ENCODE results near the gene DTX1. TPM values are rescaled to one million over a fixed set of nuclear protein-coding genes. Genes with fewer than 3 reads are reported as not detected.

The DTX1 gene
- total RNA-seq, 1 experiment from 2014 or later, result 3.0 TPM

DNA sequence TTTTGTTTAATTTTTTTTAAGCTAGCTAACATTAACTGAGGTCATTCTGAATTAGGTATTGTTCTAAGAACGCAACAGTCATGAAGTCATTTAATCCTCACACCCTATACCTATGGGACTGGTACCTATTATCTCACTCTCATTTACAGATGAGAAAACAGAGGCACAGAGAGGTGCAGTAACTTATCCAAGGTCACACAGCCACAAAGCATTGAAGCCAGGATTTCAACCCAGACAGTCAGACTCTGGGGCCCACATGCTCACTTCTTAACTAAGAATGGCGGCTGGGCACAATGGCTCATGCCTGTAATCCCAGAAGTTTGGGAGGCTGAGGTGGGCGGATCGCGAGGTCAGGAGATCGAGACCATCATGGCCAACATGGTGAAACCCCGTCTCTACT, 15.0 kb upstream of the DTX1 start:
- Histone ChIP-seq H3K4me2 (ENCODE audit: insufficient read depth, insufficient read length, low read length) (no peak overlapping the region), H4K8ac (replicated peaks; ENCODE audit: insufficient read length, low read depth, low read length) (no peak overlapping the region), H3K14ac (ENCODE audit: insufficient read depth, low read length) (no peak overlapping the region), H3K27me3 (ENCODE audit: insufficient read depth, low read length) (no peaks in the 10 kb centered on the region; the same call in 1 of the 2 replicates), H3K79me1 (ENCODE audit: insufficient read depth, low read depth, low read length, poor library complexity, severe bottlenecking) (no peaks in the 10 kb centered on the region), H3K4me1 (ENCODE audit: insufficient read depth, low read length) (no peaks in the 10 kb centered on the region), H3K18ac (ENCODE audit: insufficient read length, low read depth, low read length) (no peak overlapping the region), H2BK15ac (ENCODE audit: low read depth, low read length) (no peak overlapping the region), H4K20me1 (ENCODE audit: control insufficient read depth, insufficient read depth, insufficient read length) (no peaks in the 10 kb centered on the region), H2AK5ac (ENCODE audit: insufficient read length, low read length) (no peak overlapping the region), H3T11ph (ENCODE audit: low read length) (no peak overlapping the region), H2AFZ (ENCODE audit: low read length) (no peak overlapping the region), H3K9me3 (ENCODE audit: control insufficient read depth, low read depth, low read length) (no peaks in the 10 kb centered on the region), H4K5ac (ENCODE audit: insufficient read length, low read depth, low read length) (no peak overlapping the region), H3K79me2 (ENCODE audit: insufficient read depth, low read length) (no peaks in the 10 kb centered on the region), H3K23ac (ENCODE audit: insufficient read length, low read depth, low read length) (no peak overlapping the region), H2BK20ac (ENCODE audit: low read depth, low read length, poor library complexity, severe bottlenecking) (no peak overlapping the region), H3K9ac (ENCODE audit: extremely low read depth, insufficient read length, low read length) (no peak overlapping the region), H2BK12ac (ENCODE audit: insufficient read length, low read depth, low read length) (no peak overlapping the region), H2BK120ac (ENCODE audit: low read depth, low read length, poor library complexity, severe bottlenecking) (no peak overlapping the region), H3K56ac (ENCODE audit: insufficient read length, low read depth, low read length) (no peak overlapping the region), H2BK5ac (ENCODE audit: insufficient read length, low read length) (no peak overlapping the region), H4K91ac (ENCODE audit: insufficient read length, low read depth, low read length) (no peak overlapping the region), H3K23me2 (ENCODE audit: insufficient read length, low read depth, low read length, poor library complexity, severe bottlenecking) (no peaks in the 10 kb centered on the region), H3K27ac (ENCODE audit: insufficient read length, low read depth, low read length) (no peak overlapping the region), H3K4ac (ENCODE audit: low read depth, low read length) (no peak overlapping the region)
- no peak for DNase-seq
- Mint-ChIP-seq H3K4me3 (no peak overlapping the region), H3K9me3 (no peaks in the 10 kb centered on the region), H3K4me1 (peaks cover 6% of the 10 kb centered on the region in 2 experiments), H3K27ac (no peak overlapping the region), H3K27me3 (ENCODE audit: low read depth) (peaks cover 31% of the 10 kb centered on the region), H3K36me3 (ENCODE audit: insufficient read depth in 1 of 3, low read depth in 3 of 3) (no peaks in the 10 kb centered on the region)
- no CpG with 5 or more reads among the region's 7 CpGs for WGBS (ENCODE audit: extremely low coverage, insufficient read length, low lambda C conversion rate)
- TF ChIP-seq CTCF (conservative IDR thresholded peaks at IDR 0.05), result no peak

Data from H9 (cell line).